Activated CD4-positive, alpha-beta T cell treated with anti-CD3 and anti-CD28 coated beads for 36 hours (primary cell): ENCODE measurements around the gene RBBP7. TPM values are rescaled to one million over a fixed set of nuclear protein-coding genes. Genes with fewer than 3 reads are reported as not detected.

Experiments
- ATAC-seq: fragments of 200-7000 bp; cut with Tn5 transposase; one replicate; pipeline ENCODE4 v1.10.0; 2021; ENCODE audit warnings: mild to moderate bottlenecking, moderate library complexity
- CTCF ChIA-PET: fragments of 350-600 bp; sonication (Branson Sonifier 250); formaldehyde crosslinking; loops from one replicate; lab custom pipeline; 2021; ENCODE audit warnings: antibody characterized with exemption; lab: Charles Lee
- POLR2A ChIA-PET: fragments of 350-600 bp; sonication (Branson Sonifier 250); formaldehyde crosslinking; loops from one replicate; lab custom pipeline; 2021; ENCODE audit warnings: antibody characterized with exemption, inconsistent platforms; lab: Charles Lee
- DNase-seq: peaks from one replicate; pipeline ENCODE4 v3.0.0-alpha.2; 2020
- H3K27ac Mint-ChIP-seq: one replicate; pipeline ENCODE4 v1.8.0; 2021; ENCODE audit warnings: mixed read lengths
- H3K27me3 Mint-ChIP-seq: one replicate; pipeline ENCODE4 v1.8.0; 2021; ENCODE audit warnings: mixed read lengths
- H3K36me3 Mint-ChIP-seq: one replicate; pipeline ENCODE4 v1.8.0; 2021; ENCODE audit warnings: low read depth, mixed read lengths
- H3K4me1 Mint-ChIP-seq: one replicate; pipeline ENCODE4 v1.8.0; 2021; ENCODE audit warnings: mixed read lengths
- H3K4me3 Mint-ChIP-seq: one replicate; pipeline ENCODE4 v1.8.0; 2021; ENCODE audit warnings: mild to moderate bottlenecking, moderate library complexity, mixed read lengths
- H3K9me3 Mint-ChIP-seq: one replicate; pipeline ENCODE4 v1.8.0; 2021; ENCODE audit warnings: low read depth, mixed read lengths
- intact Hi-C, 2 experiments: fragments of 100-400 bp; cut with DNase I in 1 of 2; cut with micrococcal nuclease in 1 of 2; formaldehyde crosslinking; loops; one replicate each; pipeline versions ENCODE4 v1.14.2 to v1.15.1; 2022 to 2024; cut with DNase I, micrococcal nuclease
- total RNA-seq, 2 experiments: library from RNA; stranded (reverse); gene quantifications; one replicate each; pipeline ENCODE4 v1.2.3, GENCODE V29; 2021

The RBBP7 gene
- total RNA-seq, 2 experiments from 2014 or later: 198 to 238 TPM

GRCh38 chrX:16825264-16826035 is 44.7 kb downstream of the RBBP7 start:
- POLR2A ChIA-PET: no interaction called here
- H3K4me3 Mint-ChIP-seq: no peak overlapping the region
- ATAC-seq (no peak), DNase-seq (no peak)
- H3K27me3 Mint-ChIP-seq: no peaks in the 10 kb centered on the region
- H3K27ac Mint-ChIP-seq: no peak overlapping the region
- peaks cover 16% of the 10 kb centered on the region for H3K4me1 Mint-ChIP-seq
- intact Hi-C loops: loop anchor here (1.0 to 2.0 kb wide), 4 partner anchors 43 to 221 kb away; no protein-coding TSS in a partner anchor
- H3K9me3 Mint-ChIP-seq: no peaks in the 10 kb centered on the region
- peaks cover 24% of the 10 kb centered on the region for H3K36me3 Mint-ChIP-seq
- CTCF ChIA-PET: interaction anchor here (0.7 to 3.5 kb wide), 12 partner anchors 9 to 239 kb away, joined by 3 to 21 read pairs (median 4); no protein-coding TSS in a partner anchor

DNA sequence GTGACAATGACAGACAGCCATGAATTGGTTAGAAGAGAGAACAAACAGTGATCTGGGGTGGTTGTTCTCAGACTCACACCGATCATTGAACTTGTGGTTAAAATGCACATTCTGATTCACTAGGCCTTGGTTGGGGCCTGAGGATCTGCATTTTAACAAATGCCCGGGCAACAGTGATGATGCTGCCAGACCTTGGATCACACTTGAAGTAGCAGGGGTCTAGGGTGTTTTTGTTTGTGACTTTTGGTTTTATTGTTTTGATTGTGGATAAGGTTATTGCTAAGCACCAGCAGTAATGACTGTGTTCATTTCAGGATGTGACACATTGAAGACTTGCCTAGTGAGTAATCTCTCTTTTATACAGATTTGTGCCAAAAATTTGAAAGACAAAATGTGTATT is 47.4 kb downstream of the RBBP7 start:
- no peaks in the 10 kb centered on the region for H3K27me3 Mint-ChIP-seq
- intact Hi-C loops: no loop called here
- no peaks in the 10 kb centered on the region for H3K9me3 Mint-ChIP-seq
- peak overlapping the region; percentile 89 for H3K27ac Mint-ChIP-seq
- DNase-seq (peak; percentile 30), ATAC-seq (peak; percentile 85)
- ChIA-PET POLR2A (interaction anchor here (0.6 kb wide), 1 partner anchor 1149 kb away, joined by 3 read pairs; no protein-coding TSS in a partner anchor), CTCF (interaction anchor here (0.5 to 1.0 kb wide), 2 partner anchors 60 to 191 kb away, joined by 3 to 4 read pairs; no protein-coding TSS in a partner anchor)
- H3K36me3 Mint-ChIP-seq: peaks cover 21% of the 10 kb centered on the region
- peaks cover 18% of the 10 kb centered on the region for H3K4me1 Mint-ChIP-seq
- no peak overlapping the region for H3K4me3 Mint-ChIP-seq

DNA sequence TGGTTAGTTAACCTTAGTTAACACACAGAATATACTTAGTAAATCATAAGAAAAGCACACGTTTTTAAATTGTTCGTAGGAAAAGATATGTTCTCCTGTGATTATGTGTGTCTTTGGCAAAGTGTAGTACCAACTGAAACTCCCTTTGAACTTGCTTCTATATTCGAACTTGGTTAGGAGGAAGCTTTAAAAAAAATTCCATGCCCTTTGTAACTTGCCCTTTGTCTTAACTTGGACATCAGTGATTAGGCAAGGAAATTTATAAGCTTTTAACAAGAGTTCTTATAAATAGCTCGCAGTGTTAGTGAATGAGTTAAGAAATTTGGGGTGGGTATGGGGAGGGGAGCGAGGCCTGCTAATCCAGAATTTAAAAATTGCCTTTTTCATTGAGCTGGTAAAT is 50.5 kb downstream of the RBBP7 start:
- Mint-ChIP-seq H3K9me3 (no peaks in the 10 kb centered on the region), H3K36me3 (peaks cover 18% of the 10 kb centered on the region), H3K4me1 (peaks cover 17% of the 10 kb centered on the region), H3K27ac (no peak overlapping the region), H3K4me3 (no peak overlapping the region), H3K27me3 (no peaks in the 10 kb centered on the region)
- intact Hi-C loops: no loop called here
- DNase-seq: no peak
- ChIA-PET POLR2A (interaction anchor here (1.0 kb wide), 1 partner anchor 20 kb away, joined by 3 read pairs; no protein-coding TSS in a partner anchor), CTCF (interaction anchor here (1.1 to 1.4 kb wide), 2 partner anchors 11 to 16 kb away, joined by 3 to 4 read pairs; no protein-coding TSS in a partner anchor)
- no peak for ATAC-seq

DNA sequence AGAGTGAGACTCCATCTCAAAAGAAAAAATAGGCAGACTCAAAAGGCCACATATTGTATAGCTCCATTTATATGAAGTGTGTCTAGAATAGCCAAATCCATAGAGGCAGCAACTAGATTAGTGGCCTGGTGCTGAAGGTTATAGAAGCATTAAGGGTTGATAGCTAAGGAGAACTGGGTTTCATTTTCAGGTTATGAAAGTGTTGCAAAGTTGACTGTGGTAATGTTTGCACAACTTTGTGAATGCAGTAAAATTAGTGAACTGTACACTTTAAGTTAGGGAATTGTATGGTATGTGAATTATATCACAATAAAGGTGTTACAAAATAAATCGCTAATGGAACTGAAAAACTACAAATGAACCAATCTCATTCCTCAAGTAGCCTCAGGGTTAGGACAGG is 55.6 kb downstream of the RBBP7 start:
- Mint-ChIP-seq H3K4me1 (peaks cover 9% of the 10 kb centered on the region), H3K36me3 (peaks cover 9% of the 10 kb centered on the region), H3K27ac (no peak overlapping the region), H3K9me3 (no peaks in the 10 kb centered on the region), H3K27me3 (no peaks in the 10 kb centered on the region), H3K4me3 (no peak overlapping the region)
- CTCF ChIA-PET: no interaction called here
- DNase-seq: no peak
- intact Hi-C loops: no loop called here
- POLR2A ChIA-PET: interaction anchor here (1.2 kb wide), 1 partner anchor 24 kb away, joined by 3 read pairs; no protein-coding TSS in a partner anchor
- ATAC-seq: no peak

- ATAC-seq: no peak
Observed at GRCh38 chrX:16807976-16808542, 62.1 kb downstream of the RBBP7 start.

DNA sequence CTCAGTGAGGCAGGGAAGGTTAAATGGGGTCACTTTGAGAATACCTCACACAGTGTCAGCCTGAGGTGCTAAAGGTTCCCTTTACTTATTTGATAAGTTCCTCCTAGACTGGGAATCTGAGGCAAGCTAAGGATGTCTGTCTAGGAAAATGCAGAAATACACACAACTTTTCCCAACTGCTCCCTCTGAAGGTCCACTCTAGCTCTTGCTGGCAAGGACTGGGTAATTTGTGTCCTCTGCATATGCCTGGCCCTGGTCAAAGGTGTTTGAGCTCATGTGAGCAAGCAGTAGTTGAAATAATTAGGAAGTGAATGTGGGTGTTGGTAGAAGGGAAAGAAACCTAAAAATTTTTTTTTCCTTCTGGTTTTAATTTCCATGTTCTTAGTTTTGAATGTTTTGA is 62.6 kb downstream of the RBBP7 start:
- no peaks in the 10 kb centered on the region for H3K9me3 Mint-ChIP-seq
- H3K4me1 Mint-ChIP-seq: peaks cover 15% of the 10 kb centered on the region
- no peak for ATAC-seq
- ChIA-PET POLR2A (interaction anchor here (0.8 kb wide), 1 partner anchor 43 kb away, joined by 3 read pairs; no protein-coding TSS in a partner anchor), CTCF (interaction anchor here (1.0 kb wide), 1 partner anchor 10 kb away, joined by 4 read pairs; no protein-coding TSS in a partner anchor)
- H3K27ac Mint-ChIP-seq: peak overlapping the region; percentile 37
- no peak for DNase-seq
- intact Hi-C loops: no loop called here
- no peaks in the 10 kb centered on the region for H3K27me3 Mint-ChIP-seq
- peaks cover 6% of the 10 kb centered on the region for H3K36me3 Mint-ChIP-seq
- H3K4me3 Mint-ChIP-seq: no peak overlapping the region

More at GRCh38 chrX:16807976-16808542, 62.1 kb downstream of the RBBP7 start:
- peaks cover 8% of the 10 kb centered on the region for H3K36me3 Mint-ChIP-seq
- H3K4me3 Mint-ChIP-seq: no peak overlapping the region
- CTCF ChIA-PET: interaction anchor here (1.0 kb wide), 1 partner anchor 10 kb away, joined by 4 read pairs; no protein-coding TSS in a partner anchor
- no peaks in the 10 kb centered on the region for H3K9me3 Mint-ChIP-seq
- intact Hi-C loops: no loop called here
- no peaks in the 10 kb centered on the region for H3K27me3 Mint-ChIP-seq
- H3K4me1 Mint-ChIP-seq: peaks cover 15% of the 10 kb centered on the region
- POLR2A ChIA-PET: interaction anchor here (0.8 kb wide), 1 partner anchor 43 kb away, joined by 3 read pairs; no protein-coding TSS in a partner anchor
- no peak for DNase-seq
- peak overlapping the region; percentile 83 for H3K27ac Mint-ChIP-seq

DNA sequence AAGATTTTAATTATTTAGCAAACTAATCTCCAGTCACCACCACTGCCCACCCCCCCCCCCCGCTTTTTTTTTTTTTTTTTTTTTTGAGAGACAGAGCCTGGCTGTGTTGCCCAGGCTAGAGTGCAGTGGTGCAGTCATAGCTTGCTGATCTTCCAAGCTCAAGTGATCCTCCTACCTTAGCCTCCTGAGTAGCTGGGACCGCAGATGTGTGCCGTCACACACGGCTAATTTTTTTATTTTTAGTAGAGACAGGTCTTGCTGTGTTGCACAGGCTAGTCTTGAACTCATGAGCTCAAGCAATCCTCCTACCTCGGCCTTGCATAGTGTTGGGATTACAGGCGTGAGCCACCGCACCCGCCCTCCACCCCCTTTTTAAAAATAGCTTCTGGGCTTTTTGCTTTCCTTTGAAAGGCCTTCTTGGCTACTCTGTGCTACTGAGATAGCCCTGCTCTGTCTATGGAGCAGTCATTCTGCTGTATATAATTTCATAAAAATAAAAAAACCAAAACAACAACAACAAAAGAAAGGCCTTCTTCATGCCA is 65.2 kb downstream of the RBBP7 start:
- Mint-ChIP-seq H3K9me3 (no peaks in the 10 kb centered on the region), H3K27ac (no peak overlapping the region), H3K4me3 (no peak overlapping the region), H3K27me3 (no peaks in the 10 kb centered on the region), H3K36me3 (peaks cover 18% of the 10 kb centered on the region), H3K4me1 (peaks cover 15% of the 10 kb centered on the region)
- no peak for DNase-seq
- CTCF ChIA-PET: interaction anchor here (0.8 kb wide), 1 partner anchor 14 kb away, joined by 3 read pairs; no protein-coding TSS in a partner anchor
- intact Hi-C loops: no loop called here
- POLR2A ChIA-PET: no interaction called here
- no peak for ATAC-seq

- no peak for ATAC-seq
- H3K4me1 Mint-ChIP-seq: peaks cover 11% of the 10 kb centered on the region
- H3K4me3 Mint-ChIP-seq: no peak overlapping the region
- intact Hi-C loops: no loop called here
- no peak for DNase-seq
- H3K27ac Mint-ChIP-seq: no peak overlapping the region
- peaks cover 31% of the 10 kb centered on the region for H3K36me3 Mint-ChIP-seq
- H3K9me3 Mint-ChIP-seq: no peaks in the 10 kb centered on the region
- ChIA-PET POLR2A (interaction anchor here (0.9 kb wide), 1 partner anchor 78 kb away, joined by 3 read pairs; the partner anchor contains the start of gene SYAP1), CTCF (interaction anchor here (0.7 to 1.3 kb wide), 2 partner anchors 10 to 417 kb away, joined by 3 to 4 read pairs; no protein-coding TSS in a partner anchor)
- no peaks in the 10 kb centered on the region for H3K27me3 Mint-ChIP-seq
Observed at GRCh38 chrX:16797841-16798240, 72.3 kb downstream of the RBBP7 start.

DNA sequence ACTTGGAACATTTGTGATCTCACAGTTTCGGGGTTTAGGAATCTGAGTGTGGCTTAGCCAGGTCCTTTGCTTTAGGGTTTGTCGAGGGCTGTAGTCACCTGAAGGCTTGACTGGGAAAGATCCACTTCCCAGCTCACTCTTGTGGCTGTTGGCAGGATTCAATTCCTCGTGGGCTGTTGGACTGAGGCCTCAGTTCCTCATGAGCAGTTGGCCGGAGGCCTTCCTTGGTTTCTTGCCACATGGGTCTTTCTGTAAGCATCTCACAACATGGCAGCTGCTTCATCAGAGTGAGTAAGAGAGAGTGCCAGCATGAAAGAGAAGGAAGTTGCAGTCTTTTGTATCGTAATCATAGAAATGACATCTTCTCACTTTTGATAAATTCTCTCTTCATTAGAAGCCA is 72.8 kb downstream of the RBBP7 start:
- H3K36me3 Mint-ChIP-seq: peaks cover 29% of the 10 kb centered on the region
- H3K27ac Mint-ChIP-seq: no peak overlapping the region
- ChIA-PET CTCF (interaction anchor here (1.3 kb wide), 1 partner anchor 10 kb away, joined by 4 read pairs; no protein-coding TSS in a partner anchor), POLR2A (no interaction called here)
- no peaks in the 10 kb centered on the region for H3K9me3 Mint-ChIP-seq
- DNase-seq: no peak
- H3K4me1 Mint-ChIP-seq: peaks cover 11% of the 10 kb centered on the region
- intact Hi-C loops: no loop called here
- ATAC-seq: no peak
- no peaks in the 10 kb centered on the region for H3K27me3 Mint-ChIP-seq
- H3K4me3 Mint-ChIP-seq: no peak overlapping the region

GRCh38 chrX:16796298-16796697 is 73.9 kb downstream of the RBBP7 start:
- ChIA-PET POLR2A (no interaction called here), CTCF (no interaction called here)
- ATAC-seq: no peak
- intact Hi-C loops: no loop called here
- no peak overlapping the region for H3K4me3 Mint-ChIP-seq
- no peak for DNase-seq
- no peaks in the 10 kb centered on the region for H3K27me3 Mint-ChIP-seq
- peaks cover 25% of the 10 kb centered on the region for H3K36me3 Mint-ChIP-seq
- H3K4me1 Mint-ChIP-seq: peaks cover 11% of the 10 kb centered on the region
- H3K27ac Mint-ChIP-seq: no peak overlapping the region
- no peaks in the 10 kb centered on the region for H3K9me3 Mint-ChIP-seq
